ENCODE results near the gene CISD3. TPM values are rescaled to one million over a fixed set of nuclear protein-coding genes. Genes with fewer than 3 reads are reported as not detected.

CISD3 gene
- polyA plus RNA-seq, 1 experiment, result 17.1 TPM

GRCh38 chr17:38709104-38709820 is 20.9 kb upstream of the CISD3 start:
- Histone ChIP-seq H3K27me3 (ENCODE audit: control insufficient read depth, insufficient read depth, low read length) (no peaks in the 10 kb centered on the region), H3K36me3 (ENCODE audit: control insufficient read depth, insufficient read depth, low read length) (peaks cover 25% of the 10 kb centered on the region), H3K4me3 (ENCODE audit: low read depth, low read length) (no peak overlapping the region)
- no peak for TF ChIP-seq CTCF (IDR thresholded peaks at IDR 0.05; ENCODE audit: insufficient read depth, low read depth, low read length)
- DNase-seq (ENCODE audit: low read depth), result no peak
- ChIA-PET POLR2A (no interaction called here), CTCF (interaction anchor here (1.2 to 2.4 kb wide), 4 partner anchors 15 to 26 kb away, joined by 4 to 10 read pairs (median 6); partner anchors contain the start of gene CISD3)

GRCh38 chr17:38709864-38710603 is 20.1 kb upstream of the CISD3 start:
- CTCF ChIA-PET, result interaction anchor here (0.6 to 2.4 kb wide), 5 partner anchors 14 to 42 kb away, joined by 3 to 10 read pairs (median 4); partner anchors contain the start of gene CISD3
- Histone ChIP-seq H3K4me3 (ENCODE audit: low read depth, low read length) (no peak overlapping the region), H3K36me3 (ENCODE audit: control insufficient read depth, insufficient read depth, low read length) (peaks cover 25% of the 10 kb centered on the region), H3K27me3 (ENCODE audit: control insufficient read depth, insufficient read depth, low read length) (no peaks in the 10 kb centered on the region)
- DNase-seq (ENCODE audit: low read depth), result no peak
- TF ChIP-seq CTCF (IDR thresholded peaks at IDR 0.05; ENCODE audit: insufficient read depth, low read depth, low read length), result no peak
- POLR2A ChIA-PET, result no interaction called here

GRCh38 chr17:38710604-38710962 is 19.6 kb upstream of the CISD3 start:
- TF ChIP-seq CTCF (IDR thresholded peaks at IDR 0.05; ENCODE audit: insufficient read depth, low read depth, low read length), result no peak
- Histone ChIP-seq H3K4me3 (ENCODE audit: low read depth, low read length) (no peak overlapping the region), H3K36me3 (ENCODE audit: control insufficient read depth, insufficient read depth, low read length) (peaks cover 29% of the 10 kb centered on the region), H3K27me3 (ENCODE audit: control insufficient read depth, insufficient read depth, low read length) (no peaks in the 10 kb centered on the region)
- no peak for DNase-seq (ENCODE audit: low read depth)
- POLR2A ChIA-PET, result no interaction called here
- CTCF ChIA-PET, result interaction anchor here (0.6 to 2.4 kb wide), 5 partner anchors 20 to 375 kb away, joined by 3 to 10 read pairs (median 3); partner anchors contain the start of gene CISD3

- no peak for TF ChIP-seq CTCF (IDR thresholded peaks at IDR 0.05; ENCODE audit: insufficient read depth, low read depth, low read length)
- no peak for DNase-seq (ENCODE audit: low read depth)
- Histone ChIP-seq H3K4me3 (ENCODE audit: low read depth, low read length) (no peak overlapping the region), H3K36me3 (ENCODE audit: control insufficient read depth, insufficient read depth, low read length) (peaks cover 30% of the 10 kb centered on the region), H3K27me3 (ENCODE audit: control insufficient read depth, insufficient read depth, low read length) (no peaks in the 10 kb centered on the region)
- CTCF ChIA-PET, result interaction anchor here (0.6 to 2.4 kb wide), 6 partner anchors 20 to 376 kb away, joined by 3 to 10 read pairs (median 4); partner anchors contain the start of gene CISD3
- POLR2A ChIA-PET, result no interaction called here
Measured at GRCh38 chr17:38710985-38711384, 19.2 kb upstream of the CISD3 start.

Data from BJ (cell line).